H1 (cell line): ENCODE data around the gene FCN2. TPM values are rescaled to one million over a fixed set of nuclear protein-coding genes. Genes with fewer than 3 reads are reported as not detected.

Experiments used
- CTCF ChIA-PET: fragments of 300-600 bp; sonication (Branson Sonifier 250); formaldehyde crosslinking; loops from one replicate; lab custom pipeline; 2021; ENCODE audit not compliant: partially characterized antibody; lab: Charles Lee
- POLR2A ChIA-PET: fragments of 300-600 bp; sonication (Branson Sonifier 250); formaldehyde crosslinking; loops from one replicate; lab custom pipeline; 2021; ENCODE audit warnings: inconsistent platforms; ENCODE audit not compliant: partially characterized antibody; lab: Charles Lee
- DNase-seq, 2 experiments: peaks; one replicate each; pipeline versions ENCODE4 v3.0.0 to v3.0.0-alpha.2; 2010 to 2022; ENCODE audit warnings: low spot score in 2 of 2, low read depth in 1 of 2, mixed read lengths in 1 of 2
- FAIRE-seq: peaks from 2 replicates; lab custom pipeline; 2011; peaks lifted over from hg19 to GRCh38; lab: Jason Lieb, UNC
- H2AFZ ChIP-seq: 2 replicates; pipeline ENCODE4 v1.8.1; 2012; ENCODE audit warnings: low read length, inconsistent platforms
- H2AK5ac ChIP-seq: 2 replicates; pipeline ENCODE4 v1.6.1; 2013; ENCODE audit warnings: low read depth, low read length
- H2BK120ac ChIP-seq: replicated peaks from 2 replicates; pipeline ENCODE3; 2013; ENCODE audit warnings: low read depth, low read length, inconsistent platforms
- H2BK12ac ChIP-seq: 2 replicates; pipeline ENCODE4 v1.6.1; 2013; ENCODE audit warnings: low read depth, low read length
- H2BK15ac ChIP-seq: 2 replicates; pipeline ENCODE4 v1.6.1; 2013; ENCODE audit warnings: low read length
- H2BK20ac ChIP-seq: 2 replicates; pipeline ENCODE4 v1.6.1; 2013; ENCODE audit warnings: low read length
- H2BK5ac ChIP-seq: 2 replicates; pipeline ENCODE4 v1.6.1; 2013; ENCODE audit warnings: low read depth, low read length
- H3K14ac ChIP-seq: 2 replicates; pipeline ENCODE4 v1.6.1; 2013; ENCODE audit warnings: inconsistent platforms; ENCODE audit not compliant: insufficient read length
- H3K18ac ChIP-seq: 2 replicates; pipeline ENCODE4 v1.6.1; 2013; ENCODE audit warnings: low read length; ENCODE audit errors: extremely low read depth
- H3K23ac ChIP-seq: 2 replicates; pipeline ENCODE4 v1.6.1; 2013; ENCODE audit warnings: inconsistent platforms; ENCODE audit not compliant: insufficient read length
- H3K23me2 ChIP-seq: 2 replicates; pipeline ENCODE4 v1.6.1; 2013; ENCODE audit warnings: low read depth, low read length
- H3K27ac ChIP-seq: 2 replicates; pipeline ENCODE4 v1.6.1; 2011; ENCODE audit warnings: low read depth, low read length, inconsistent platforms
- H3K27me3 ChIP-seq, 4 experiments: replicated peaks in 1 of 4; 1 replicate in 1 of 4; 2 replicates in 3 of 4; pipeline versions ENCODE4 v1.6.1 to v1.8.1; 2011 to 2013; ENCODE audit warnings: low read length in 3 of 4, mild to moderate bottlenecking in 3 of 4, inconsistent platforms in 2 of 4, mixed read lengths in 2 of 4, moderate library complexity in 1 of 4; ENCODE audit not compliant: control insufficient read depth in 3 of 4, insufficient read depth in 3 of 4; ENCODE audit errors: extremely low read depth in 1 of 4
- H3K36me3 ChIP-seq, 4 experiments: 2 replicates each; pipeline versions ENCODE4 v1.6.1 to v1.8.1; 2011 to 2013; ENCODE audit warnings: mild to moderate bottlenecking in 4 of 4, low read length in 3 of 4, moderate library complexity in 2 of 4, control low read depth in 1 of 4, inconsistent platforms in 1 of 4; ENCODE audit not compliant: insufficient read depth in 4 of 4, control insufficient read depth in 2 of 4
- H3K4ac ChIP-seq: replicated peaks from 2 replicates; pipeline ENCODE3; 2013; ENCODE audit warnings: low read length, low read depth, mixed read lengths, inconsistent platforms; ENCODE audit not compliant: insufficient read length
- H3K4me1 ChIP-seq, 4 experiments: replicated peaks in 1 of 4; 1 replicate in 1 of 4; 2 replicates in 3 of 4; pipeline versions ENCODE4 v1.6.1 to v1.8.1; 2011 to 2013; ENCODE audit warnings: low read length in 3 of 4, inconsistent platforms in 2 of 4, mixed read lengths in 1 of 4; ENCODE audit not compliant: insufficient read depth in 4 of 4, control insufficient read depth in 3 of 4
- H3K4me2 ChIP-seq, 2 experiments: 2 replicates each; pipeline versions ENCODE4 v1.6.1 to v1.8.1; 2011 to 2013; ENCODE audit warnings: low read depth in 2 of 2, low read length in 2 of 2, control low read depth in 1 of 2, inconsistent platforms in 1 of 2, mild to moderate bottlenecking in 1 of 2; ENCODE audit not compliant: insufficient read depth in 1 of 2
- H3K4me3 ChIP-seq, 4 experiments: fragments of 200-600, 300-600 bp in 1 of 4; sonication (generic), shearing (Covaris generic), sonication (Bioruptor Twin) in 1 of 4; 2 replicates each; pipeline versions ENCODE4 v1.5.1 to v1.8.1; 2011 to 2016; ENCODE audit warnings: low read length in 4 of 4, low read depth in 3 of 4, control low read depth in 2 of 4, inconsistent platforms in 2 of 4, mild to moderate bottlenecking in 2 of 4, mixed read lengths in 1 of 4, moderate library complexity in 1 of 4; ENCODE audit not compliant: insufficient read depth in 2 of 4; ENCODE audit errors: extremely low read depth in 1 of 4
- H3K56ac ChIP-seq: replicated peaks from 2 replicates; pipeline ENCODE3; 2013; ENCODE audit warnings: low read depth, mild to moderate bottlenecking, mixed read lengths, low read length, inconsistent platforms; ENCODE audit not compliant: insufficient read length
- H3K79me1 ChIP-seq: 2 replicates; pipeline ENCODE4 v1.6.1; 2013; ENCODE audit warnings: low read depth, low read length, control low read depth
- H3K79me2 ChIP-seq, 2 experiments: 2 replicates each; pipeline versions ENCODE4 v1.6.1 to v1.8.1; 2012 to 2013; ENCODE audit warnings: low read length in 2 of 2, mild to moderate bottlenecking in 2 of 2, inconsistent platforms in 1 of 2; ENCODE audit not compliant: insufficient read depth in 2 of 2, control insufficient read depth in 1 of 2
- H3K9ac ChIP-seq, 4 experiments: replicated peaks in 1 of 4; 1 replicate in 1 of 4; 2 replicates in 3 of 4; pipeline versions ENCODE4 v1.6.1 to v1.8.1; 2011 to 2013; ENCODE audit warnings: low read depth in 3 of 4, low read length in 3 of 4, control low read depth in 2 of 4, mild to moderate bottlenecking in 2 of 4, moderate library complexity in 2 of 4, inconsistent platforms in 1 of 4; ENCODE audit errors: extremely low read depth in 1 of 4
- H3K9me3 ChIP-seq, 2 experiments: 2 replicates each; pipeline versions ENCODE4 v1.6.1 to v1.8.1; 2012 to 2013; ENCODE audit warnings: mild to moderate bottlenecking in 2 of 2, moderate library complexity in 2 of 2, control low read depth in 1 of 2, inconsistent platforms in 1 of 2, low read depth in 1 of 2, low read length in 1 of 2, mixed read lengths in 1 of 2; ENCODE audit not compliant: insufficient read depth in 2 of 2
- H4K20me1 ChIP-seq, 2 experiments: replicated peaks in 1 of 2; 2 replicates each; pipeline versions ENCODE3 to v1.8.1; 2011 to 2013; ENCODE audit warnings: inconsistent platforms in 2 of 2, low read length in 2 of 2, mild to moderate bottlenecking in 1 of 2; ENCODE audit not compliant: insufficient read depth in 2 of 2, control insufficient read depth in 1 of 2
- H4K5ac ChIP-seq: 2 replicates; pipeline ENCODE4 v1.6.1; 2013; ENCODE audit warnings: low read length, low read depth, mixed read lengths, inconsistent platforms; ENCODE audit not compliant: insufficient read length
- H4K8ac ChIP-seq: 2 replicates; pipeline ENCODE4 v1.8.0; 2013; ENCODE audit warnings: mild to moderate bottlenecking, moderate library complexity, low read length, inconsistent platforms; ENCODE audit not compliant: insufficient read depth; ENCODE audit errors: extremely low read depth
- H4K91ac ChIP-seq: replicated peaks from 2 replicates; pipeline ENCODE3; 2013; ENCODE audit warnings: low read length, mixed read lengths, inconsistent platforms; ENCODE audit not compliant: insufficient read length
- EGR1 ChIP-seq: IDR thresholded peaks from 2 replicates; pipeline ENCODE4 v1.6.1; 2011; ENCODE audit warnings: low read depth, low read length, borderline replicate concordance
- HDAC6 ChIP-seq: IDR thresholded peaks from one replicate; pipeline ENCODE4 v1.7.1; 2012; ENCODE audit warnings: low read depth, mild to moderate bottlenecking, inconsistent platforms, low read length, moderate library complexity
- SRF ChIP-seq: IDR thresholded peaks from 2 replicates; pipeline ENCODE4 v1.6.1; 2011; ENCODE audit warnings: mild to moderate bottlenecking, low read depth, low read length, moderate library complexity
- WGBS, 2 experiments: shearing (Covaris generic) in 1 of 2; methylation state at CpG; one replicate each; pipeline versions ENCODE4 v1.1.6 to v1.1.7; 2013 to 2015; ENCODE audit warnings: low lambda C conversion rate in 2 of 2, mixed read lengths in 2 of 2, inconsistent platforms in 1 of 2, low coverage in 1 of 2, missing lambda C conversion rate in 1 of 2; ENCODE audit not compliant: insufficient replicate concordance in 2 of 2, insufficient coverage in 1 of 2, insufficient read length in 1 of 2; ENCODE audit errors: extremely low coverage in 1 of 2, missing lambda C conversion rate in 1 of 2; 5-methylcytosine and 5-hydroxymethylcytosine counted together
- polyA plus RNA-seq, 7 experiments: library from polyadenylated mRNA; depleted of rRNA in 3 of 7; stranded (reverse) in 5 of 7; unstranded in 2 of 7; fragments of >200 nt in 5 of 7; fragments of 200-250 nt in 2 of 7; gene quantifications; 1 replicate in 5 of 7; 2 replicates in 1 of 7; 4 replicates in 1 of 7; pipeline versions ENCODE4 v1.2.1 to v1.2.3, GENCODE V29; 2011 to 2013; ENCODE audit warnings: missing spikeins in 2 of 7, mixed read lengths in 2 of 7
- total RNA-seq: library from RNA; stranded (reverse); fragmentation: NEBNext Ultra II Directional; extraction: Animal tissue kit (Norgen Biotek cat#: 25700); gene quantifications from 2 replicates; pipeline ENCODE4 v1.2.1, GENCODE V29; 2021

FCN2 gene
- total and polyA plus RNA-seq, 2 of the 8 experiments (the other 6 are each of a cell fraction or from before 2014, with no cell fraction given) = not detected

GRCh38 chr9:134916161-134916665 lies 35.6 kb downstream of the FCN2 start:
- Histone ChIP-seq H2BK20ac (no peak overlapping the region), H2BK120ac (no peak overlapping the region), H4K20me1 (no peaks in the 10 kb centered on the region), H3K79me2 (no peaks in the 10 kb centered on the region), H2BK5ac (no peak overlapping the region), H2BK12ac (no peak overlapping the region), H3K9ac (no peak overlapping the region), H3K9me3 (no peaks in the 10 kb centered on the region; a peak in 1 of 4 replicates), H3K36me3 (no peaks in the 10 kb centered on the region), H3K23me2 (no peaks in the 10 kb centered on the region), H4K8ac (no peak overlapping the region; the same call in 1 of the 2 replicates), H2AK5ac (no peak overlapping the region), H3K4me1 (no peaks in the 10 kb centered on the region; a peak in 1 of 7 replicates), H4K91ac (no peak overlapping the region), H3K4me2 (no peak overlapping the region), H4K5ac (no peak overlapping the region), H3K14ac (no peak overlapping the region), H3K56ac (no peak overlapping the region), H3K18ac (no peak overlapping the region), H3K4me3 (no peak overlapping the region), H3K79me1 (no peaks in the 10 kb centered on the region), H2BK15ac (no peak overlapping the region), H3K27me3 (no peaks in the 10 kb centered on the region), H3K23ac (no peak overlapping the region), H3K27ac (no peak overlapping the region), H2AFZ (no peak overlapping the region), H3K4ac (no peak overlapping the region)
- TF ChIP-seq SRF (no peak), EGR1 (no peak), HDAC6 (no peak)
- ChIA-PET CTCF (interaction anchor here (0.7 to 1.8 kb wide), 4 partner anchors 17 to 138 kb away, joined by 3 to 5 read pairs (median 4); no protein-coding TSS in a partner anchor), POLR2A (no interaction called here)
- no peak for DNase-seq
- FAIRE-seq = no peak
- WGBS, 2 experiments = 98% methylated on average over 7 of the region's 8 CpGs; no CpG with 5 or more reads in 1 of the 2 experiments
